ENCODE measurements around the gene MTAP. TPM values are rescaled to one million over a fixed set of nuclear protein-coding genes. Genes with fewer than 3 reads are reported as not detected.

MTAP gene
- 54.1 and 55.9 TPM in 2 replicates for total RNA-seq

GRCh38 chr9:21802418-21803000 lies at the start of gene MTAP:
TSS of gene MTAP (plus strand) at chr9:21802636. CDS start at chr9:21802749, 113 bp downstream.

Other genes starting within 250 kb of the MTAP start
- 0.64 and 15.7 TPM in 2 replicates for gene CDKN2A, start 191.8 kb downstream of the MTAP start, total RNA-seq
- gene CDKN2B-AS1, start 192.2 kb downstream of the MTAP start, total RNA-seq = 2.1 and 2.7 TPM in 2 replicates
- 36.9 and 62.4 TPM in 2 replicates for gene CDKN2B, start 206.7 kb downstream of the MTAP start, total RNA-seq